Natural killer cell treated with Interleukin-12 subunit alpha and Interleukin-12 subunit beta and Interleukin-15 and Interleukin-18, amount 100 ng/mL, for 72 hours (primary cell): ENCODE results near the gene RHOF. TPM values are rescaled to one million over a fixed set of nuclear protein-coding genes. Genes with fewer than 3 reads are reported as not detected.
A peak's percentile ranks its signal among the peaks of the same experiment; 100 is the strongest.
"Not testable (repeated sequence)": the region's sequence is repeated elsewhere in the genome, so short reads cannot be mapped to it uniquely, and the experiment has no call there.

Experiments
- ATAC-seq, 2 donors: fragments of 150-1000 bp; cut with Tn5 transposase in 1 of 2; sonication (Bioruptor Pico), chemical (Tn5 transposase) in 1 of 2; 2 replicates each; pipeline ENCODE4 v1.10.0; 2021
- DNase-seq: peaks from one replicate; pipeline ENCODE4 v3.0.0; 2022; ENCODE audit warnings: low spot score
- H3K27ac Mint-ChIP-seq, 2 donors: 1 replicate in 1 of 2; 2 replicates in 1 of 2; pipeline ENCODE4 v1.8.0; 2022; ENCODE audit warnings: mixed read lengths in 2 of 2, mild to moderate bottlenecking in 1 of 2, moderate library complexity in 1 of 2
- H3K27me3 Mint-ChIP-seq, 2 donors: 1 replicate in 1 of 2; 2 replicates in 1 of 2; pipeline ENCODE4 v1.8.0; 2022; ENCODE audit warnings: mixed read lengths in 2 of 2
- H3K36me3 Mint-ChIP-seq: one replicate; pipeline ENCODE4 v1.8.0; 2022; ENCODE audit warnings: mixed read lengths
- H3K4me1 Mint-ChIP-seq, 2 donors: 1 replicate in 1 of 2; 2 replicates in 1 of 2; pipeline ENCODE4 v1.8.0; 2022; ENCODE audit warnings: low read depth in 2 of 2, mixed read lengths in 2 of 2, mild to moderate bottlenecking in 1 of 2
- H3K4me3 Mint-ChIP-seq: one replicate; pipeline ENCODE4 v1.8.0; 2022; ENCODE audit warnings: mixed read lengths
- H3K9me3 Mint-ChIP-seq: 2 replicates; pipeline ENCODE4 v1.8.0; 2022; ENCODE audit warnings: mixed read lengths
- total RNA-seq, 2 donors: library from RNA; stranded (reverse); gene quantifications; one replicate each; pipeline ENCODE4 v1.2.3, GENCODE V29; 2022

RHOF gene
- total RNA-seq, 2 donors from 2014 or later = 76.1 to 78.0 TPM

DNA sequence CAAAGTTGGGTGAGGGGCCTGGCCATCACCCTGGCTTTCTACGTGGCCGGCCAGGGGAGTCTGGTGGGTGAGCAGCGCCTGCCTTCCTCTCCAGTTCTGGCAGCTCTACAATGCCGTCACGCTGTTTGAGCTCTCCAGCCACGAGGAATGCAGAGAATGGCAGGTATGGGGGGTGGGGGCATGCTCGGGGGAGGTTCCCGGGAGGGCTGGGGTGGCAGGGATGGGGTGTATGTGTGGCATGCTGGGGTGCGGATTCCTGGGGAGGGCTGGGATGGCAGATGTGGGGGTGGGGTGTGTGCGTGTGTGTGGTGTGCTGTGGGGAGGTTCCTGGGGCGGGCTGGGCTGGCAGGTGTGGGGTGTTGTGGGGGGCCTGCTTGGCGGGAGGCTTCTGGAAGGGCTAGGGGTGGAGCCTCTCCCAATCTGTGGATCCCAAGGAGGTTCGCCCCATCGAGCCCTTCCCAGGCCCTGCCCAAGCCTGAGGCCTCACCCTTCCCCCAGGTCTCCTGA, 18.5 kb downstream of the RHOF start:
- H3K4me1 Mint-ChIP-seq = peaks cover 0 to 4% of the 10 kb centered on the region in 2 donors
- H3K27ac Mint-ChIP-seq = no peak overlapping the region
- H3K9me3 Mint-ChIP-seq = no peaks in the 10 kb centered on the region
- no peaks in the 10 kb centered on the region for H3K36me3 Mint-ChIP-seq
- no peaks in the 10 kb centered on the region for H3K27me3 Mint-ChIP-seq
- ATAC-seq = no peak
- H3K4me3 Mint-ChIP-seq = no peak overlapping the region
- DNase-seq = no peak

DNA sequence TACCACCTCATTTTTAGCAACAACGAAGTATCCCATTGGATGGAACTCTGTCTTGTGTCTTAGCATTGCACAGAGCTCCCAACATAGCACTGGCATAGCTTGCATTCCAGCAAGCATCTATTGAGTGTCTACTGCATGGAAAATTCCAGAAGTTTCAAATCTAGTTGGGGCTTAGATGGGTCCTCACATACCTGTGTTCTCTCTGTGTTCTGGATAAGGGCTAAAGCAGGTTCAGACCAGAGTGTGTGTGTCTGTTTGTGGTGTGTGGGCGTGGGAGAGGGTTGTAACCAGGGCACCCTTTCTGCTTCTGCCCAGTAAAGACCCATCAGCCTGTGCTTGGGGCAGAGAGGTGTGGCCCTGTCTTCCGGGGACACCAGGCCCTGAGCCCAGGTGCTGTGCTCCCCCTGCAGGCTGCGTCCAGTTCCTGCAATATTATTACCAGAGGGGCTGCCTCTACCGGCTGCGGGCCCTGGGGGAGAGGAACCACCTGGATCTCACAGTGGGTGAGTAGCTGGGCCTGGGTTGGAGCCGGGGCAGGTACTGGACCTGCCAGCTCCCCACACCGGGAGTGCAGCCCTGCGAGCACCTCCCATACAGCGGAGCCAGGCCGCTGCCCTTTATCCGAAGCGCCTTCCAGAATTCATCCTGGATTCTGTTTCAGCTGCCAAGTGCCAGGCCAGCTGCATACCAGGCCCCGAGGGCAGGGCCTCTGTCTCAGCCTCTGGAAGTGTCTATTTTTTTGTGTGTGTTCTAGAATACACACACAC, 20.3 kb downstream of the RHOF start:
- peak; percentile 87 to 88 for ATAC-seq
- Mint-ChIP-seq H3K36me3 (no peaks in the 10 kb centered on the region), H3K27me3 (no peaks in the 10 kb centered on the region), H3K4me3 (no peak overlapping the region), H3K4me1 (peaks cover 0 to 4% of the 10 kb centered on the region in 2 donors), H3K27ac (peak overlapping the region in 1 of 2 donors; percentile 48), H3K9me3 (no peaks in the 10 kb centered on the region)
- peak; percentile 79 for DNase-seq

DNA sequence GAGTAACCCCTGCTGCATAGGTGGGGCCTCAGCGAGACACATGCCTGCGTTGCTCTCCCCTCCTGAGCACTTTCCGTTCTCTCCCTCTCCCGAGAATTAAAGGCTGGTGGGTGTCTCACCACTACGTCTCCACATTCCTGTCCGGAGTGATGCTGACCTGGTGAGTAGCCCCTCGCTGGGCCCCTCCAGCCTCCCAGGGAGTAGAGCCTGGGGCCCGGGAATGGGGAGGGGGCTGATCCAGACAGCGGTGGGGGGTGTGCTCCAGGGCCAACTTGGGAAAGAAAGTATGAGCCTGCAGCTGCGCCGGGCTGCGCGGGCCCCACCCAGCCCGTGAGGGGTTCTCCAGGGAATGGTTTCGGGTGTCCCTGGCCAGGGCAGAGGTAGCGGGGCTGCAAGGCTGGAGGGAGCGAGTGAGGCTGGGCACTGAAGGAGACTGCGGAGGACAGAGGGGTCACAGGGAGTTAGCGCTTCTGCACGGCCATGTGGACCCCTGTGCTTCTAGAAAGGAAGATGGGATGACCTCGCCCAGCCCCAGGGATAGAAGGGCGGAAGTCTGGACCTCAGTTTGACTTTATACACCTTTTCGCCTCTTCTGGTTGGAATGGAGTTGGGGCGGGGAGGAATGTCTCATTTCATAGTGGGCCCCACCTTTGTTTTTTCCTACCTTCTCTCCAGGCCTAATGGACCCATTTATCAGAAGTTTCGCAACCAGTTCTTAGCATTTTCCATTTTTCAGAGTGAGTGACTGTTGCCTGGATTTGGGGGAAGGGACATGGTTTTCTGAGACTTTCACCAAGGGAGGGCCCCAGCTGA, 22.5 kb downstream of the RHOF start:
- DNase-seq (no peak), ATAC-seq (no peak)
- H3K4me3 Mint-ChIP-seq = no peak overlapping the region
- no peaks in the 10 kb centered on the region for H3K9me3 Mint-ChIP-seq
- no peaks in the 10 kb centered on the region for H3K36me3 Mint-ChIP-seq
- no peaks in the 10 kb centered on the region for H3K27me3 Mint-ChIP-seq
- H3K4me1 Mint-ChIP-seq = peaks cover 0 to 4% of the 10 kb centered on the region in 2 donors
- H3K27ac Mint-ChIP-seq = no peak overlapping the region

DNA sequence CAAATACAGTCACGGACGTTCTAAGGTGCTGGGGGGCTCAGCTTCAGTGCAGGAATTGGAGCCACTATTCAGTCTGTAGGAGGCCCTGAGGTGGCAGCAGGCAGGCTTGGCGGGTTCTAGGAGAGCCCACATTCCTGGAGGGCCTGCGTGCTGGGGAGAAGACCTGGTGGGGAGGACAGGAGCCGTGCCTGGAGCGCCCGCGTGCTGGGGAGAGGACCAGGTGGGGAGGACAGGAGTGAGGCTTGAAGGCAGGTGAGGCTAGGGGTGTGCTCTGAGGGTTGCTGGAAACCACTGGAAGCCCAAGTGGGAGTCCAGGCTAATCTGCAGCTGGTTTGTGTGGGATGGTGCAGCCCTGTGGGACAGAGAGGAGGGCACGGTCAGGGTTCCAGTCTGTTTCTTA, 23.1 kb downstream of the RHOF start:
- peaks cover 0 to 4% of the 10 kb centered on the region in 2 donors for H3K4me1 Mint-ChIP-seq
- no peak overlapping the region for H3K27ac Mint-ChIP-seq
- ATAC-seq (no peak), DNase-seq (no peak)
- no peak overlapping the region for H3K4me3 Mint-ChIP-seq
- H3K9me3 Mint-ChIP-seq = no peaks in the 10 kb centered on the region
- no peaks in the 10 kb centered on the region for H3K27me3 Mint-ChIP-seq
- H3K36me3 Mint-ChIP-seq = no peaks in the 10 kb centered on the region

DNA sequence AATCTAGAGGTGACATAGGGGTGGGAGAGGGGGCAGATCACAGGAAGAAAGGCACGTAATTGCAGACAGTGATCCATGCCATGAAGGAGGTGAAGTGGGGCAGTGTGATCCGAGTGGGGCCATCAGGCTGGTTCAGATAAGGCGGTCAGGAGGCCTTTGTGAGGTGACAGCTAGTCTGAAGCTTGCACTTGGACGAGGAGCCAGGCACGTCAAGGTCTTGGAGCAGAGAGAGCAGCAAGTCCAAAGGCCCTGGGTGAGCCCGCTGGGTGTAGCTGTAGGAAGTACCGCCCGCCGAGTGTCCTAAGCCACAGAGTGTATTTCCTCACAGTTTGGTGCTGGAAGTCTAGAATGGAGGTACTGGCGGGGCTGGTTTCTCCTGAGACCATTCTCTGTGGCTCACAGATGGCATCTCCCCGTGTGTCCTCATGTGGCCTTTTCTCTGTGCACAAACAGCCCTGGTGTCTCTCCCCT, 23.6 kb downstream of the RHOF start:
- no peaks in the 10 kb centered on the region for H3K36me3 Mint-ChIP-seq
- H3K9me3 Mint-ChIP-seq = no peaks in the 10 kb centered on the region
- H3K27ac Mint-ChIP-seq = no peak overlapping the region
- H3K4me1 Mint-ChIP-seq = peaks cover 0 to 4% of the 10 kb centered on the region in 2 donors
- DNase-seq (no peak), ATAC-seq (no peak)
- no peak overlapping the region for H3K4me3 Mint-ChIP-seq
- H3K27me3 Mint-ChIP-seq = no peaks in the 10 kb centered on the region

DNA sequence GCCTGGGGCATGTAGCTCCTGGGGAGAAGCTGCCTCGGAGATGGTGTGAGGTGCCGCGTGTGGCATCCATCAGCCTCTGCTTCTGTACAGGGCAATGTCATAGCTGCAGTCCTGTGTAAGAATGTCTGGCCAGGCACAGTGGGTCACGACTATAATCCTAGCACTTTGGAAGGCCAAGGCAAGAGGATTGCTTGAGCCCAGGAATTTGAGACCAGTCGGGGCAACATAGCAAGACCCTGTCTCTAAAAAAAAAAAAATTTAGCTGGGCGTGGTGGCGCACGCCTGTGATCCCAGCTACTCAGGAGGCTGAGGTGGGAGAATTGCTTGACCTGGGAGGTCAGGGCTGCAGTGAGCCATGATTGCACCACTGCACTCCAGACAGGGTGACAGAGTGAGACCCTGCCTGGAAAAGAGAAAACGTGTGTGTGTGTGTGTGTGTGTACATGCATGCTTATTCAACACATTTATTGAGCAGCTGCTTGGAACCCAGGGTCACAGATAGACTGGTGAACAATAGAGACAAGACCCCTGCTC, 24.1 kb downstream of the RHOF start:
- H3K4me3 Mint-ChIP-seq = no peak overlapping the region
- H3K4me1 Mint-ChIP-seq = peaks cover 0 to 4% of the 10 kb centered on the region in 2 donors
- DNase-seq = no peak
- H3K9me3 Mint-ChIP-seq = no peaks in the 10 kb centered on the region
- H3K27ac Mint-ChIP-seq = no peak overlapping the region
- no peak for ATAC-seq
- H3K36me3 Mint-ChIP-seq = no peaks in the 10 kb centered on the region
- no peaks in the 10 kb centered on the region for H3K27me3 Mint-ChIP-seq

DNA sequence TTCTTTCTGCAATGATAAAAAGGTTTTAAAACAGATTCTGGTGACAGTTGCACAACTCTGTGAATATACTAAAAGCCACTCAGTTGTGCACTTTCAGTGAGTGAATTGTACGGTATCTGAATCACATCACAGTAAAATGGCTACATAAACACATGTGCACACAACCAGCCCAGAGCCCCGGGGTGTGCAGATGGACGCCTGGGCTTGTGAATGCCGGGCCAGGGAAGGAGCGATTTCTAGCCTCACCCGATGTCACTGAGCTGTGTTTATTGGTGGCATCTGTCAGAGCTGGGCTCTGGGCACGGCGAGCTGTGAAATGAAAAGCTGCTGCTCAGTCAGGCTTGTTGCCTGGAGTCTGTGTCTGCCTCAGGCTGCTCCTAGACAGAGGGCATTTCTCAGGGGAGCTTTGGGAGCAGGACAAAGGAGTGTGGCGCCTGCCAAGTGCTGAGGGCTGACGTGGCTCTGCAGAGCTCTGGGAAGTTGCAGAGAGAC, 25.9 kb downstream of the RHOF start:
- no peaks in the 10 kb centered on the region for H3K27me3 Mint-ChIP-seq
- ATAC-seq (no peak), DNase-seq (no peak)
- no peaks in the 10 kb centered on the region for H3K36me3 Mint-ChIP-seq
- no peaks in the 10 kb centered on the region for H3K4me1 Mint-ChIP-seq
- H3K9me3 Mint-ChIP-seq = no peaks in the 10 kb centered on the region
- H3K27ac Mint-ChIP-seq = no peak overlapping the region
- H3K4me3 Mint-ChIP-seq = no peak overlapping the region

DNA sequence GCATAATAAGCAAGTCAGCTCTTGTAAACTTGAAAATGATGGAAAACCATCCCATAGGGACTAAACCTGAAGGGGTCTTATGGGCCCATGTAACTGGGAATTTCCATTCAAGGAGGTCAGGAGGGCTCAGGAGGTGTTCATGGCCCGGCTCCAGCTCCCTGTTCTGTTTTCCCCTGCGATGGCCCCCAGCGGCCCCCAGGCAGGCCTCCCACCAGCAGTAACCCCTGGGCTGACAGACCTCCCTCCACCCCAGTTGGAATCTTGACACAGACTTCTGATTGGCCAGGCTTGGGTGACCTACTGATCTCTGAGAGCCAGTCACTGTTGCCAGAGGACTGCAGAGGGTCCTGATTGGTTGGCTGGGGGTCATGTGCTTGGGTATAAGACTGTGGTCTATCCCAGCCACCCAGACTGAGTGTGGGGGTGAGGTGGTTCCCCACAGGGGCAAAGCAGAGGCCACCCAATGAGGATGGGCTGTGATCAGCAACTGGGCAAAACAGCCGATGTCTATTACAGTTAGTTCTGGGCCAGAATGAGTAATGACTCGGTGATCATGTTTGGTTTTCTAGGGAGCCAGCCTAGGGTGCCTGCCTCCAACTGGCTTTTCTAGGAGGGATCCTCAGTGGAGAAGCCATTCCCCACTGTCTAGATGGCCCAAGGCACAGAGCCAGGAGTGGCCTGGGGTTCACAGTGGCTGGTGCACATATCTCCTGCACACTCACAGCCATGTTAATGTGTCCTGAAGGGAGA, 27.0 kb downstream of the RHOF start:
- Mint-ChIP-seq H3K4me1 (no peaks in the 10 kb centered on the region), H3K36me3 (no peaks in the 10 kb centered on the region), H3K4me3 (no peak overlapping the region), H3K27ac (no peak overlapping the region), H3K27me3 (no peaks in the 10 kb centered on the region), H3K9me3 (no peaks in the 10 kb centered on the region)
- ATAC-seq (peak in 1 of 2 donors; percentile 18), DNase-seq (no peak)

DNA sequence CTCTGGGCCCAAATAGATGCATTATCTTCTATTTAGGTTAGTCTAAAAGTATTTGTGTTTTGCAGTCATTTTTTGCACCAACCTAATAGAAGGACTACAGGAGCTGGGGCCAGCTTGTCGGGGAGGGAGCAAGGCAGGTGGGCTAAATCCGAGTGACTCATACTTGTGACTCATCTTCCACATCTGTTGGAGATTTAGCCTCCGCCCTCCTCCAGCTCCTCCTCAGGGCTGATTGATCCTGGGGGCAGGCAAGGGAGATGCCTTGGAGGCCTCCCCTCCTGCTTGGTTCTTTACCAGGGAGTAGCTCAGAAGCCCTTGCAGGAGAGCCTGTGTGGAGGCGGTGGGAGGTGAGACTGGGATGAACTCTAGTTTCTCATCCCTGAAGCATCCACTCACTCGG, 27.9 kb downstream of the RHOF start:
- DNase-seq (no peak), ATAC-seq (no peak)
- Mint-ChIP-seq H3K36me3 (no peaks in the 10 kb centered on the region), H3K4me1 (no peaks in the 10 kb centered on the region), H3K27ac (no peak overlapping the region), H3K9me3 (no peaks in the 10 kb centered on the region), H3K27me3 (no peaks in the 10 kb centered on the region), H3K4me3 (no peak overlapping the region)

DNA sequence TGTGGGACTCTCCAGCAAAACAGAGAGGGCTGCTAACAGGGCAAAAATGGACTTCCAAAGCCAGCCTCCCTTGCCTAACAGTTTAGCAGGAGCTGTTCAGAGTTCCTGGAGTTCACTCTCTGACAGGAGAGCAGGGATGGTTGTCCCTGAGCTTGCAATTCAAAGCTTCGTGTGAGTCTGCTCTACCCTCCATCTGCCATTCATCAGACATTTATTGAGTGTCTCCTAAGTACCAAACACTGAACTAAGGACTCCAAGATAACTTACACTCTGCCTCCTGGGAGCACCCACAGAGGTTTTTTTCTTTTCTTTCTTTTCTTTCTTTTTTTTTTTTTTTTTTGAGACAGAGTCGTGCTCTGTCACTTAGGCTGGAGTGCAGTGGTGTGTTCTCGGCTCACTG, 28.7 kb downstream of the RHOF start:
- Mint-ChIP-seq H3K4me3 (no peak overlapping the region), H3K27me3 (no peaks in the 10 kb centered on the region), H3K27ac (no peak overlapping the region), H3K4me1 (no peaks in the 10 kb centered on the region), H3K36me3 (no peaks in the 10 kb centered on the region), H3K9me3 (no peaks in the 10 kb centered on the region)
- DNase-seq (no peak), ATAC-seq (no peak)

DNA sequence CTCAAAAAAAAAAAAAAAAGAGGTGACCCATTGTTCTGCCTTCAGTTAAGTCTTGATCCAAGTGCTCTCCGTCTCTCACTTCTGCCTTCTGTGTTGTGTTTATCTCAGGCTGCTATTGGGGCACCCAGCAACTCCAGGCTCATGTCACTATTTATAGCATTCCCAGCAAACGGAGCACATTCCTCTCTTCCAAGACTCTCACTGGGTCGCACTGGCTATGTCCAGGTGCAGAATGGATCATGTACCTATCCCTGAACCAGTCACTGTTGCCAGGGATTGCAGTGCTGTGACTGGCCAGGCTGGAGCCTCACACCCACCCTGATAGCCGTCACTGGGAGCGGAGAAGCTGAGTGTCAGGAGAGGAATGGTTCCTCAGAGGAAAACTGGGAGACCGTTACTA, 31.2 kb downstream of the RHOF start:
- Mint-ChIP-seq H3K4me3 (no peak overlapping the region), H3K4me1 (no peaks in the 10 kb centered on the region), H3K27ac (no peak overlapping the region), H3K36me3 (no peaks in the 10 kb centered on the region), H3K9me3 (no peaks in the 10 kb centered on the region), H3K27me3 (no peaks in the 10 kb centered on the region)
- DNase-seq (no peak), ATAC-seq (no peak)

DNA sequence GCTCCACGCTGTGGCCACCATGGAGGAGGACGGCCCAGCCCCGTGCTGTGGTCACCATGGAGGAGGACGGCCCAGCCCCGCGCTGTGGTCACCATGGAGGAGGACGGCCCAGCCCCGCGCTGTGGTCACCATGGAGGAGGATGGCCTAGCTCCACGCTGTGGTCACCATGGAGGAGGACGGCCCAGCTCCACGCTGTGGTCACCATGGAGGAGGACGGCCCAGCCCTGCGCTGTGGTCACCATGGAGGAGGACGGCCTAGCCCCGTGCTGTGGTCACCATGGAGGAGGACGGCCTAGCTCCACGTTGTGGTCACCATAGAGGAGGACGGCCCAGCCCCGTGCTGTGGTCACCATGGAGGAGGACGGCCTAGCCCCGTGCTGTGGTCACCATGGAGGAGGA, 35.0 kb downstream of the RHOF start:
- H3K9me3 Mint-ChIP-seq, H3K4me3 Mint-ChIP-seq, ATAC-seq, H3K27ac Mint-ChIP-seq, H3K36me3 Mint-ChIP-seq, H3K4me1 Mint-ChIP-seq, DNase-seq, H3K27me3 Mint-ChIP-seq: not testable (repeated sequence)

DNA sequence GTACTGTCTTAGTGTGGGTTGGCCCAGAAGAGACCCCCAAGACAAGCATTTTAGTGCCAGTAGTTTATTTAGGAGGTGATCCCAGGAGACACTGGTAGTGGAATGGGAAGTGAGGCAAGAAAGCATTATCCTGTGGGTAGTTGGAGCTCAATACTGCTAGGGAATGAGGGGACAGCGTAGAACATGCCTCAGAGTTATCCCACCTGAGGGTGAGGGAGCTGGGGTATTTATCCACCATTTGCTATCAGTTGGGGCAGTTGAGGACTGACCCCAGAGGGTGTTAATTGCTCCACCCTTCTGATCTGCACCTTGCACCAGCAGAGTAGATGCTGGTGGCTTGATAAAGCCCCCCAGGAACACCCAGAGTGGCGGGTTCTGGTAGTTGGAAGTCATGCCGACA, 37.9 kb downstream of the RHOF start:
- ATAC-seq = no peak
- no peaks in the 10 kb centered on the region for H3K36me3 Mint-ChIP-seq

More for the DNA sequence above, 37.9 kb downstream of the RHOF start:
- Mint-ChIP-seq H3K27me3 (no peaks in the 10 kb centered on the region), H3K4me1 (peaks cover 5% of the 10 kb centered on the region in 2 donors), H3K27ac (no peak overlapping the region), H3K4me3 (no peak overlapping the region), H3K9me3 (no peaks in the 10 kb centered on the region)
- no peak for DNase-seq
